Fibroblast of skin of abdomen (primary cell): ENCODE results near the gene LBX2.
A peak's percentile ranks its signal among the peaks of the same experiment; 100 is the strongest.

ENCODE experiments used
- DNase-seq: peaks from one replicate; pipeline ENCODE4 v3.0.0-alpha.2; 2013

LBX2 gene

DNA sequence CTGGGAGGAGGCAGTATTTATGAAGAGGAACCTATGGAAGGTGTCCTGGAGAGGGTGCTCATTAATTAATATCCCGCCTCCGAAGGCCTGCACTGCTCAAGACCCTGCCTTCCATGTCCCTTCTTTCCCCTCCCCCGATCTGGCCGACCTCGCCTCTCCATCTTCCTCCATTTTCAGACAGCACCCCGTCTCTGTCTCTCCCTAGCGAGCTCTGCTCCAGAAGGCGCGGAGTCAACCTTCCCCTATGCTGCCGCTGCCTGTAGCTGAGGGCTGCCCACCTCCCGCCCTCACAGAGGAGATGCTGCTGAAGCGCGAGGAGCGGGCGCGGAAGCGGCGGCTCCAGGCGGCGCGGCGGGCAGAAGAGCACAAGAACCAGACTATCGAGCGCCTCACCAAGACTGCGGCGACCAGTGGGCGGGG is 42.3 kb downstream of the LBX2 start:
- DNase-seq, result no peak

DNA sequence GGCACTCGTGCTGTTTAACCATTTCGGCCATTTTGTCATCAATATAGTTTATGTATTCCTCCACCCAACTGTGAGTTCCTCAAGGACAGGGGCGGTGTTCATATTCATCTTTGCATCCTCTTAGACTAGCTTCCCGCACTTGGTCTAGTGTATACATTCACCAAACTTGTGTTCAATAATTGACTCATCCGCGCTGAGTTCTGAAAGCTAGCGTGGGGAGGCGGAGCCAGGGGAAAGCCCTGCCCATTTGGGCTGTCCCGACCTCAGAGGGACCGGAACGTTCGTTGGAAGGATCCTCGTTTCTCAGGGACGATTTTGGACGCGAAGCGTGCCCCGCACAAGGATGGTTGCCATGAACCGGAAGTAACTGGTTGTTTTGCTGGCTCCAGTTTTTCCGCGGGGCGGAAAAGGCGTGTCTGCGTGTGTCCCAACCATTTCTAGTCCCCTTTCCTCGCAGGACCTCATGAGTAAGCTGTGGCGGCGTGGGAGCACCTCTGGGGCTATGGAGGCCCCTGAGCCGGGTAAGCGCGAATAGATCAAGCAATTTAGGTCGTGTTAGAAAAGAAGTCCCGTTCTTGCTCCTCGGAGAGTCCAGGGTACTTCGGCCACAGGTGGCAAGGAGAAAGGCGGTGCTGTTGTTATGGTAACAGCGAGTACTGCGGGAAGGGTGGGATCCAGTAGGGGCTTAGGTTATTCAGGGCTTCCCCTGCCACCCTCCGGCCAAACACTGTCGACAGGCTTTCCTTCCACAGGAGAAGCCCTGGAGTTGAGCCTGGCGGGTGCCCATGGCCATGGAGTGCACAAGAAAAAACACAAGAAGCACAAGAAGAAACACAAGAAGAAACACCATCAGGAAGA is 44.5 kb downstream of the LBX2 start, which contains the start of gene INO80B:
INO80B (plus strand) TSS at position 434 of the 858 bp plus-strand sequence; CDS start at position 464, 30 bp downstream.
- peak; percentile 98 for DNase-seq

DNA sequence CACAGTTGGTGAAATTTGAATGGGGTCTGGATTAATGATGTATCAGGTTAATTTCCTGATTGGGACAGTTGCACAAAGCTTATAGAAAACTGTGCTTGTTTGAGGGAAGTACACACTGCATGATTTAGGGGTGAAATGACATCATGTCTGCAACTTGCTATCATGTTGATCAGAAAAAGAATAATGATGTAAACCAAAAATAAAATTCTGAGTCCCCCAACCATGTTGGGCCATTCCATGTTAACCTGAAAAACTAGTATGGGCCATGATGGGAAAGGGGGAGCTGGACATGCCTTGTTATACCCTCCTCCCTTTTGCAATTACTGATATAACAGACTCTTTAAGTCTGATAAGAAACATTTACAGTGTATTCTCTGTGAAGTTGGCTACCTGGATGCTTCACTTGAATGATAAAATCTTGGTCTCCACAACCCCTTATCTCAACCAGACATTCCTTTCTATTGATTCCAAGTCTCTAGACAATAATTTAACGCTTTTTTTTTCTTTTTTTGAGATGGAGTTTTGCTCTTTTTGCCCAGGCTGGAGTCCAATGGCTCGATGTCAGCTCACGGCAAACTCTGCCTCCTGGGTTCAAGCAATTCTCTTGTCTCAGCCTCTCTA is 48.7 kb downstream of the LBX2 start:
- DNase-seq, result no peak

DNA sequence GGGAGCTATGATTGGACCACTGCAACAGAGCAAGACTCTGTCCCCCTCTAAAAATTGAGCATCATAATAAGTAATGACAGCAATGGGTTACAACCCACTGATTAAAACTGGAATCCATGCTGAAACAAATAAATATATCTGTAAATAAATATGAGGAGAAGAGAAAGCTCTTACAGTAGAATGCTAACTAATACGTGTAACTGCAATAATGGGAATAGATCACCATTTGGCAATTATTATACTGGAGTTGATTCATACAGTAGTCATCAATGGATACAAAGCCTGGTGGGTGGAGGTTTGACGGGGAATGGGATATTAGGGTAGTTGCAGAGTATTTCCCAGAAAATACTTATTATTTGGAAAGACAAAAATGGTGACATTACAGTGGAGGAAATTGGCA is 50.6 kb downstream of the LBX2 start:
- no peak for DNase-seq
